Endodermal cell (in vitro differentiated cells): Measurements from ENCODE around the gene IMMP2L. TPM values are rescaled to one million over a fixed set of nuclear protein-coding genes. Genes with fewer than 3 reads are reported as not detected.

Experiments used
- DNase-seq: peaks from one replicate; pipeline ENCODE4 v3.0.0-alpha.2; 2017
- H3K27ac ChIP-seq: 2 replicates; pipeline ENCODE4 v1.5.1; 2013; ENCODE audit warnings: mild to moderate bottlenecking, low read depth, low read length, moderate library complexity
- H3K27me3 ChIP-seq: 2 replicates; pipeline ENCODE4 v1.6.1; 2013; ENCODE audit warnings: mild to moderate bottlenecking, low read length, moderate library complexity; ENCODE audit not compliant: insufficient read depth, control insufficient read depth, poor library complexity, severe bottlenecking
- H3K36me3 ChIP-seq: 2 replicates; pipeline ENCODE4 v1.7.0; 2013; ENCODE audit warnings: mild to moderate bottlenecking, low read length, moderate library complexity; ENCODE audit not compliant: control insufficient read depth, insufficient read depth
- H3K4me1 ChIP-seq: one replicate; pipeline ENCODE4 v1.7.0; 2013; ENCODE audit warnings: low read length; ENCODE audit not compliant: control insufficient read depth, insufficient read depth
- H3K4me3 ChIP-seq: 2 replicates; pipeline ENCODE4 v1.5.1; 2013; ENCODE audit warnings: mild to moderate bottlenecking, low read length, moderate library complexity
- H3K9ac ChIP-seq: 2 replicates; pipeline ENCODE4 v1.6.1; 2013; ENCODE audit warnings: mild to moderate bottlenecking, low read length, moderate library complexity; ENCODE audit not compliant: poor library complexity, severe bottlenecking; ENCODE audit errors: extremely low read depth
- H3K9me3 ChIP-seq: 2 replicates; pipeline ENCODE4 v1.6.1; 2013; ENCODE audit warnings: mild to moderate bottlenecking, low read length, moderate library complexity; ENCODE audit not compliant: control insufficient read depth
- H3K27ac Mint-ChIP-seq: 2 replicates; pipeline ENCODE4 v1.8.0; 2020; ENCODE audit warnings: mixed read lengths
- H3K27me3 Mint-ChIP-seq: 2 replicates; pipeline ENCODE4 v1.8.0; 2021; ENCODE audit warnings: mild to moderate bottlenecking, mixed read lengths; ENCODE audit not compliant: insufficient read depth
- H3K36me3 Mint-ChIP-seq: 2 replicates; pipeline ENCODE4 v1.8.0; 2020; ENCODE audit warnings: low read depth, mixed read lengths
- H3K4me1 Mint-ChIP-seq: 2 replicates; pipeline ENCODE4 v1.8.0; 2020; ENCODE audit warnings: mixed read lengths
- H3K4me3 Mint-ChIP-seq: 2 replicates; pipeline ENCODE4 v1.8.0; 2020; ENCODE audit warnings: mild to moderate bottlenecking, moderate library complexity, mixed read lengths
- H3K9me3 Mint-ChIP-seq: 2 replicates; pipeline ENCODE4 v1.8.0; 2020; ENCODE audit warnings: mild to moderate bottlenecking, mixed read lengths
- CTCF ChIP-seq: fragments of 200-600 bp; sonication (generic); conservative IDR thresholded peaks from 2 replicates; pipeline ENCODE4 v1.5.0; 2021; ENCODE audit warnings: antibody characterized with exemption, mild to moderate bottlenecking
- WGBS, 2 experiments: methylation state at CpG; one replicate each; pipeline versions ENCODE4 v1.1.5 to v1.1.7; 2013; ENCODE audit warnings: missing lambda C conversion rate in 2 of 2, mixed read lengths in 1 of 2; ENCODE audit not compliant: insufficient coverage in 1 of 2, insufficient read length in 1 of 2; 5-methylcytosine and 5-hydroxymethylcytosine counted together
- total RNA-seq, 2 donors: library from RNA; stranded (reverse); fragmentation: NEBNext Ultra II Directional in 1 of 2; extraction: Animal tissue kit (Norgen Biotek cat#: 25700) in 1 of 2; gene quantifications; 2 replicates in 1 of 2; 3 replicates in 1 of 2; pipeline ENCODE4 v1.2.1, GENCODE V29; 2021

IMMP2L gene
- total RNA-seq, 2 donors from 2014 or later = 17.7 to 19.4 TPM

- no peak for TF ChIP-seq CTCF
- Mint-ChIP-seq H3K27me3 (no peaks in the 10 kb centered on the region), H3K4me3 (no peak overlapping the region), H3K27ac (no peak overlapping the region), H3K4me1 (peaks cover 16% of the 10 kb centered on the region), H3K9me3 (no peaks in the 10 kb centered on the region), H3K36me3 (no peaks in the 10 kb centered on the region)
- no peak for DNase-seq
- Histone ChIP-seq H3K4me3 (no peak overlapping the region), H3K27me3 (no peaks in the 10 kb centered on the region), H3K27ac (no peak overlapping the region), H3K9ac (no peak overlapping the region), H3K9me3 (no peaks in the 10 kb centered on the region), H3K36me3 (no peaks in the 10 kb centered on the region), H3K4me1 (no peaks in the 10 kb centered on the region)
- WGBS, 2 experiments = 87 to 100% methylated on average over 1 to 4 of the region's 4 CpGs
These were observed 299.8 kb downstream of the IMMP2L start for GRCh38 chr7:111262293-111263116.

- H3K27ac ChIP-seq = no peak overlapping the region
- H3K9me3 Mint-ChIP-seq = no peaks in the 10 kb centered on the region
- no peaks in the 10 kb centered on the region for H3K36me3 ChIP-seq
- no peaks in the 10 kb centered on the region for H3K4me1 ChIP-seq
- no peak for TF ChIP-seq CTCF
- H3K27ac Mint-ChIP-seq = no peak overlapping the region
- H3K4me3 ChIP-seq = no peak overlapping the region
- no peaks in the 10 kb centered on the region for H3K36me3 Mint-ChIP-seq
- H3K4me3 Mint-ChIP-seq = no peak overlapping the region
- peaks cover 12% of the 10 kb centered on the region for H3K4me1 Mint-ChIP-seq
- no peak for DNase-seq
- H3K9ac ChIP-seq = no peak overlapping the region
- no peaks in the 10 kb centered on the region for H3K9me3 ChIP-seq
- WGBS, 2 experiments = 87 to 94% methylated on average over 3 of the region's 3 CpGs
- H3K27me3 ChIP-seq = no peaks in the 10 kb centered on the region
- no peaks in the 10 kb centered on the region for H3K27me3 Mint-ChIP-seq
These were observed 300.8 kb downstream of the IMMP2L start for GRCh38 chr7:111261496-111261895.

- no peaks in the 10 kb centered on the region for H3K36me3 ChIP-seq
- H3K4me3 Mint-ChIP-seq = no peak overlapping the region
- no peaks in the 10 kb centered on the region for H3K9me3 ChIP-seq
- no peak overlapping the region for H3K27ac ChIP-seq
- no peaks in the 10 kb centered on the region for H3K9me3 Mint-ChIP-seq
- TF ChIP-seq CTCF = no peak
- no peak for DNase-seq
- no peaks in the 10 kb centered on the region for H3K4me1 ChIP-seq
- no peaks in the 10 kb centered on the region for H3K27me3 ChIP-seq
- H3K9ac ChIP-seq = no peak overlapping the region
- no peaks in the 10 kb centered on the region for H3K36me3 Mint-ChIP-seq
- H3K27ac Mint-ChIP-seq = no peak overlapping the region
- no peaks in the 10 kb centered on the region for H3K27me3 Mint-ChIP-seq
- WGBS, 2 experiments = 88 to 93% methylated on average over 3 to 4 of the region's 4 CpGs
- H3K4me3 ChIP-seq = no peak overlapping the region
- H3K4me1 Mint-ChIP-seq = peaks cover 6% of the 10 kb centered on the region
These were observed 302.3 kb downstream of the IMMP2L start for GRCh38 chr7:111259991-111260390.
